Hematopoietic multipotent progenitor cell treated with erythropoietin and hydrocortisone succinate and interleukin-3 and kit ligand, for 17 days (in vitro differentiated cells): Measurements from ENCODE around the gene PROKR1.
A peak's percentile ranks its signal among the peaks of the same experiment; 100 is the strongest.
"Not testable (repeated sequence)": the region's sequence is repeated elsewhere in the genome, so short reads cannot be mapped to it uniquely, and the experiment has no call there.

Experiments used
- DNase-seq: peaks from one replicate; pipeline ENCODE4 v3.0.0-alpha.2; 2015; ENCODE audit warnings: low spot score

Gene PROKR1

GRCh38 chr2:68643011-68643873 lies at the start of gene PROKR1:
TSS of gene PROKR1 (plus strand) at chr2:68643579. CDS start at chr2:68645822, 2,243 bp downstream.
- DNase-seq, result no peak

DNA sequence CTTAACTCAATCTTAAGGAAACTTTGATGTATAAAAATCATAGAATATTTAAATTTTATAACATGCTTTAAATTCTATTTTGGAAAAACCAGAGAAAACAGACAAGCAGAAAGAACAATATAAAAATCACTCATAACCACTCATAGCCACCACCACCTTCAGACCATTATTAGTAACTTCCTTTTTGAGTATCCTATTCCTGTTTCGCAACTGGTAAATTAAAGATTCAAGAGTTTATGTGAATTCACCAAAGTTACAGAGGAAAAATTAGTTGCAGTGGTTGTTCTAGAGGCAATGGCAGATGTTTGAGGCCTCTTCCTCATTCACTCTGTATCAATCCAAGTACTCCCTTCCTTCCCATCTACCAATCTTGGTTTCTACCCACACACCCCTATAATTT lies 49.3 kb upstream of the PROKR1 start:
- DNase-seq, result no peak

DNA sequence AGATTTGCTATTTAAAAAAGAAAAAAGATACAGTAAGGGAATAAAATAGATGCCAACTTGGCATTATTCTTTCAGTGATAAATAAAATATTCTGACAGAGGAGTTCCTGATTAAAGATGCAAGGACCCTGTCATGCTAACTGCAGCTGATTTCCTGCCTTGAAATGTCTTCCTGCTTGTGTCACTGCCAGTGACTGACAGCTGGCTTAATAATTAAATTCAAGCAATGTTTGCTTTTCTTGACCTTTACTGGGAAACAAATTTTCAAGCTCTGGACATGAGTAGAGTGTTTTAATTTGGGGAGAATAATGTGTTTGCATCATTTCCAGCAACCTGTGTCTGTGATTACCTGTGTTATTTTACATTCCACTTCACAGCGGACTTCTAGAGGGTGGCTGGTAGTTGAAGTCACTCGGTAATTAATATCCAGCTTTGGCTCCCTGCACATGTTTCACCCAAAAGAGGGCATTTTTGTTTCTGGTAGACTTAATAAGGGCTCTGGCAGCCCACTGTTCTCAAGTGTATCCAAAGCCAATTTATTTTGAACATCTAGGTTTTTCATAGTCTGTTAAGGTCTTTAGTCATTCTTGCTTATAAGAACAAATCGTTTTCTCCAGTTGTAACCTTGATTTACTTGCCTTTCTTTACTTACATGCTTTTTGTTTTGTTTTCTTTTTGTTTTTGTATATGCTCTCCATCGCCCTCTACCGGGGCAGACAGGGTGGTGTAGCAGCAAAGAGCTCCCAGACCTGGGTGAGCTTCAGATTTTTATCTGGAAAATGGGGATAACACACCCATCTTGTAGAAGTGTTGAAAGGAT lies 48.5 kb upstream of the PROKR1 start:
- DNase-seq, result peak; percentile 65

DNA sequence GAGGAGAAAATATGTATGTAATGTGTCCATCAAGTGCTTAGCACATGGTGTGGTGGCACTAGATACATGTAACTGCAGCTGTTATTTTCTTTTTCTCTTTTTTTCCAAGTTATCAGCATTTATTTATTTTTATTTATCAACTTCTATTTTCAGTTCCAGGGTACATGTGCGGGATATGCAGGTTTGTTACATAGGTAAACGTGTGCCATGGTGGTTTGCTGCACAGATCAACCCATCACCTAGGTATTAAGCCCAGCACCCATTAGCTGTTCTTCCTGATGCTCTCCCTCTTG lies 47.9 kb upstream of the PROKR1 start:
- DNase-seq, result not testable (repeated sequence)

- not testable (repeated sequence) for DNase-seq
These were observed 42.9 kb upstream of the PROKR1 start for GRCh38 chr2:68600495-68600894.

DNA sequence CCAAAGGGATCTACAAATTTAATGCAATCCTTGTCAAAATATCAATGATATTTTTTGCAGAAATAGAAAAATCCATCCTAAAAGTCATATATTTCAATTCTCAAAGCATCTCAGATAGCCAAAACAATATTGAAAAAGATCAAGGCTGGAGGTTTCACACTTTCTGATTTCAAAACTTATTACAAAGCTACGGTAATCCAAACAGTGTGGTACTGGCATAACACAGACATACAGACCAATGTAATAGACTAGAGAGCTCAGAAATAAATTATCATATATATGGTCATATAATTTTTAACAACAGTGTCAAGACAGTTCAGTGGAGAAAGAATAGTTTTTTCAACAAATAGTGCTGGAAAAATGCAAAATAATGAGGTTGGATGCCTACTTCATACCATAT lies 40.3 kb upstream of the PROKR1 start:
- DNase-seq, result no peak

GRCh38 chr2:68604077-68604476 lies 39.3 kb upstream of the PROKR1 start:
- DNase-seq, result no peak

GRCh38 chr2:68605939-68606338 lies 37.4 kb upstream of the PROKR1 start:
- no peak for DNase-seq

DNA sequence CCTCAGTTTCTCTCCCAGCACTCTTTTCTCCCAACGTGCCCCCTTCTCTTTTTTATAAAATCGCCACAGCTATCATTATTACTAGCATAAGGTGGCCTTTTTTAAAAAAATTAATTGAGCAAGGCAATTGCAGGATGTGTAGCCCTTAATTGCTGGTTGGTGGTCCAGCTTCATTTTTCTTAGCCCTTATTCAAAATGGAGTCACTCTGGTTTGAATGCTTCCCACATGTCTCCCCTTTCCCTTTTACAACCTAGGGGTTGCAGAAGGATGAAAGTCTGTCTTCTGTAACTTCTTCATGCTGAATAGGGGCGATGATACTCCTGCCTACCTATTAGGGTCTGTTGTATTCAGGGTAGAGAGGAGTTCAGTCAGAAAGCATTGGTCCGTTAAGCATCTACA lies 36.6 kb upstream of the PROKR1 start:
- DNase-seq, result no peak

GRCh38 chr2:68607837-68608236 lies 35.5 kb upstream of the PROKR1 start:
- DNase-seq, result no peak

DNA sequence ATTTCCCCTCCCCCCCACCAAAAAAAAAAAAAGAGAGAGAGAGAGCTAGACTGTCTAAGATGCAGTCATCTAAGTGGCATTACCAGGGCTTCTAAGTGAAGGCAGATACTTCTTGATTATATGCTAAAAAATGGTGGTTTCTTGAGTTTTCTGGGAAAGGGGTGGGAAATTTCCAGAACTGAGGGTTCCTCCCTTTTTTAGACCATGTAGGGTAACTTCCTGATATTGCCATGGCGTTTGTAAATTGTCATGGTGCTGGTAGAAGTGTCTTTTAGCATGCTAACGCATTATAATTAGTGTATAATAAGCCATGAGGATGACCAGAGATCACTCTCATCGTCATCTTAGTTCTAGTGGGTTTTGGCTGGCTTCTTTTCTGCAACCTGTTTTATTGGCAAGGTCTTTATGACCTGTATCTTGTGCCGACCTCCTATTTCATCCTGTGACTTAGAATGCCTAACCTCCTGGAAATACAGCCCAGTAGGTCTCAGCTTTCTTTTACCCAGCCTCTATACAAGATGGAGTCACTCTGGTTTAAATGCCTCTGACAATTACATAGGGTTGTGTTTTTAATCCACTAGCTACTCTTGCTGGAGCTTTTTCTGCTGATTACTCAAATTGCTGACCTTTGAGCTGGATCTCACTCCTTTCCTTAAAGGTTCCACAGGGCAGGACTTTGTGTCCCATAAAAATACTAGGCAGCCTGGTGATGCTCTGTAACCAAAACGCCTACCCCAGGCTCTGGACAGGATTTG lies 30.4 kb upstream of the PROKR1 start:
- DNase-seq, result no peak

DNA sequence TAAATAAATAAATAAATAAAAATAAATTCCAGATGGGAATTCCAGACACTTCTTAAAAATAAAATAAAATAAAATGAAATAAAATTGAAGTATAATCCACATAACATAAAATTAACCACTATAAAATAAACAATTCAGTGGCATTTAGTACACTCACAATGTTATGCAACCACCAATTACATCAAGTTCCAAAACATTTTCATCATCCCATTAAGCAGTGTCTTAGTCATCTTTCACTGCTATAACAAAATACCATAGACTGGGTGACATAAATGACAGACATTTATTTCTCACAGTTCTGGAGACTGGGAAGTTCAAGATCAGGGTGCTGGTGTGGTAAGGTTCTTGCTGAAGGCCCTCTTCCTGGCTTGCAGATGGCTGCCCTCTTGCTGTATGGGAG lies 22.6 kb upstream of the PROKR1 start:
- DNase-seq, result no peak

DNA sequence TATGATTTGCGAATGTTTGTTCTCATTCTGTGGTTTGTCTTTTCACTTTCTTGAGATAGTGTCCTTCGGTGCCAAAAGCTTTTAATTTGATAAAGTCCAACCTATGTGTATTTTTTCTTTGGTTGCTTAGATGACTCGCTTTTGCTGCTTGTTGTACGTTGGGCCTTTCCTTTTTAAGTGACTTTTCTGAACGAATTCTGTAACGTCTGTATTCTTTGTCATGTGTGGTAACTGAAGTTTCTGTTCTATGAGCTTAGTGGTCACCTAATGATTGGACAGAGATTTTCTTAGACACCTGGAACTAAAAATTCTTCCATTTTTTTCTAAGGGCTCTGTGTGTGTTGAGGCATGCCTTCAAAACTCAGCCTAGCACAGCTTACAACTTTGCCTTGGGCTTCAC lies 19.6 kb upstream of the PROKR1 start:
- DNase-seq, result no peak

DNA sequence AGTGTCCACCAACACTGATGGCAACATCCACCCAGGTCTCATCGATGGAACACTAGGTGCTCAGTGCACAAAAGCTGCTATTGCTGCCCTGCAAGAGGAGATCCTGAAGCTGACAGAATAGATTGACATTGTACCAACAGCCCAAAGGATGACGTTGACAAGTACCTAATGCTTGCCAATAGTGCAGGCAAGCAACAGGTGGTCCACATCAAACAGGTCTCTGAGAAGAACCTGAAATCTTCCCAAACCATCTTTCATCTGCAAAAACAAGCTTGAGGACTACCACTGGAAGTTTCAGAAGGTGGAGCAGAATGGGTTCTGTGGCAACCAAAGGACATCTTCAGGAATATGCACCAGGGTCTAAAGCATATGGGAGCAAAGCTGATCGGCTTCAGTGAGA lies 15.8 kb upstream of the PROKR1 start:
- DNase-seq, result no peak

GRCh38 chr2:68632021-68632420 lies 11.4 kb upstream of the PROKR1 start:
- DNase-seq, result no peak

- no peak for DNase-seq
These were observed 6.3 kb upstream of the PROKR1 start for GRCh38 chr2:68637047-68637446.

- DNase-seq, result no peak
These were observed 601 bp downstream of the PROKR1 start for GRCh38 chr2:68643874-68644485.

DNA sequence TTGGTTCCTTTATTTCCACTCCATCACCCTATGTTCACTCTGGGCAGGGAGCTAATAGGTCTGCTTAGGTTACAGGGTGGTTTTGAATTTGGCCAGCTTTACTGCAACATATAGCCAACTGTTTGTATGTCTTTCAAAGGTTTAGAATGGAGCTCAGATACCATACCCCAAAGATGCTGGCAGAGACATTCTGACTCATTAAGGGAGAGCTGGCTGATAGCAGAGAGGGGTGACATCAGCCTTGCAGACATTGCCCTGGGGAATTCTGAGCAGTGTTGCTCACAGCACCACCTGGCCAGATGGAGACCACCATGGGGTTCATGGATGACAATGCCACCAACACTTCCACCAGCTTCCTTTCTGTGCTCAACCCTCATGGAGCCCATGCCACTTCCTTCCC lies 2.1 kb downstream of the PROKR1 start:
- DNase-seq, result no peak

DNA sequence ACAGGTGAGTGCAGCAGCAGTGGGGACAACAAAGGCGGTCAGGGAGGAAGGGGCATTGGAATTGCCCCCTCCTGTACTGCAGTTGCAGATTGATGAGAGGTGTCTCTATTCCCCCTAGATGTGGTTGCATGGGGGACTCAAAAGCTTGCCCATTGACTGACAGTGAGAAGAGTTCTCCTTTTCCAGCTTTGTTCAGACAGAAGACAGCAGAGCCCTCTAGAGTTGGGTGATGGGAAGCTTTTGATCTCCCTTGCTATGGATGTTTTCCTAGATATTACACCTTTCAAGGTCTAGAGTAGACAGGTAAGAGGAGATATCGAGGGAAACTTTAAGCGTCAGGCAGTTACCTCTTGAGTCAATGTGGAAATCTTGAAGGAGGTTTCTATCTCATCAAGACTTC lies 2.9 kb downstream of the PROKR1 start:
- peak; percentile 11 for DNase-seq

DNA sequence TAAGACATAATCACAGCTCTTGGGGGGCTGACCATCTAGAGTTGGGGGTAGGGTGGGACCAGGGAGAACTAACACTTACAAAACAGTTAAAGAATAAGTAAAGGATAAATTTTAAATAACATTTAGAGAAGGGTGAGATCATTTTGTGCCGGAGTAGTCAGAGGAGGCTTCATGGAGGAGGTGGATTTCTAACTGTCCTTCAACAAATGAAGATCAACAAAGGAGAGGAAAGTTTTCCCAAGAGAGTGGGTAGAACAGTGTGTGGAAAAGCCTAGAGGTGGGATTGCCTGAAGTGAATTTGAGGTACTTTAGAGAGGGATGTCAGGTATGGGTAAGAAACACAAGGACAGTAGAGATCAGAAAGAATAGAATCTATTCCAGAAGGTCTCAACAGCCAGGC lies 7.3 kb downstream of the PROKR1 start:
- no peak for DNase-seq

- DNase-seq, result no peak
These were observed 9.7 kb downstream of the PROKR1 start for GRCh38 chr2:68653034-68653433.

GRCh38 chr2:68653538-68653982 lies 10.2 kb downstream of the PROKR1 start:
- DNase-seq, result no peak
